Keratinocyte (primary cell): ENCODE measurements around the gene ASCL2. TPM values are rescaled to one million over a fixed set of nuclear protein-coding genes. Genes with fewer than 3 reads are reported as not detected.

Experiments
- DNase-seq: peaks from one replicate; pipeline ENCODE4 v3.0.0-alpha.2; 2011; ENCODE audit warnings: low read depth, missing footprints, low spot score
- FAIRE-seq: peaks from 2 replicates; lab custom pipeline; 2011; peaks lifted over from hg19 to GRCh38; lab: Jason Lieb, UNC
- H2AFZ ChIP-seq: 2 replicates; pipeline ENCODE4 v1.6.0; 2012; ENCODE audit warnings: low read length, control low read depth, inconsistent platforms; ENCODE audit not compliant: control insufficient read depth
- H3K27ac ChIP-seq: 2 replicates; pipeline ENCODE4 v1.5.1; 2011; ENCODE audit warnings: low read length; ENCODE audit not compliant: control insufficient read depth, insufficient read depth
- H3K27me3 ChIP-seq: 3 replicates; pipeline ENCODE4 v1.6.0; 2011; ENCODE audit warnings: low read length; ENCODE audit not compliant: control insufficient read depth, insufficient read depth; ENCODE audit errors: extremely low read depth
- H3K36me3 ChIP-seq, 2 experiments: 2 replicates in 1 of 2; 3 replicates in 1 of 2; pipeline ENCODE4 v1.5.1; 2011; ENCODE audit warnings: low read length in 2 of 2, mild to moderate bottlenecking in 1 of 2; ENCODE audit not compliant: control insufficient read depth in 2 of 2, insufficient read depth in 2 of 2; ENCODE audit errors: extremely low read depth in 1 of 2
- H3K4me1 ChIP-seq: 3 replicates; pipeline ENCODE4 v1.5.1; 2011; ENCODE audit warnings: low read length; ENCODE audit not compliant: control insufficient read depth, insufficient read depth; ENCODE audit errors: extremely low read depth
- H3K4me2 ChIP-seq: 3 replicates; pipeline ENCODE4 v1.6.0; 2011; ENCODE audit warnings: low read depth, low read length; ENCODE audit not compliant: control insufficient read depth, insufficient read depth; ENCODE audit errors: extremely low read depth
- H3K4me3 ChIP-seq, 3 experiments: fragments of 200-600 bp in 1 of 3; sonication (generic) in 1 of 3; 2 replicates in 2 of 3; 3 replicates in 1 of 3; pipeline ENCODE4 v1.5.1; 2011 to 2016; ENCODE audit warnings: low read length in 3 of 3, mild to moderate bottlenecking in 3 of 3, control low read depth in 2 of 3, inconsistent platforms in 1 of 3, low read depth in 1 of 3, mixed read lengths in 1 of 3, mixed run types in 1 of 3, moderate library complexity in 1 of 3; ENCODE audit not compliant: control insufficient read depth in 2 of 3, insufficient read depth in 2 of 3; ENCODE audit errors: extremely low read depth in 1 of 3
- H3K79me2 ChIP-seq: 2 replicates; pipeline ENCODE4 v1.6.0; 2012; ENCODE audit warnings: low read length; ENCODE audit not compliant: control insufficient read depth, insufficient read depth
- H3K9ac ChIP-seq: 3 replicates; pipeline ENCODE4 v1.6.0; 2011; ENCODE audit warnings: low read length; ENCODE audit not compliant: control insufficient read depth, insufficient read depth; ENCODE audit errors: extremely low read depth
- H3K9me1 ChIP-seq: 3 replicates; pipeline ENCODE4 v1.6.0; 2011; ENCODE audit warnings: low read length; ENCODE audit not compliant: control insufficient read depth, insufficient read depth; ENCODE audit errors: extremely low read depth
- H3K9me3 ChIP-seq: 2 replicates; pipeline ENCODE4 v1.5.1; 2012; ENCODE audit warnings: low read depth, low read length; ENCODE audit not compliant: control insufficient read depth
- H4K20me1 ChIP-seq: 3 replicates; pipeline ENCODE4 v1.6.0; 2011; ENCODE audit warnings: low read length; ENCODE audit not compliant: control insufficient read depth, insufficient read depth; ENCODE audit errors: extremely low read depth
- EZH2 ChIP-seq: IDR thresholded peaks from one replicate; pipeline ENCODE4 v1.6.1; 2012; ENCODE audit warnings: inconsistent platforms, mild to moderate bottlenecking, low read length, moderate library complexity
- dilution Hi-C: fragments of 300-500 bp; cut with MboI; formaldehyde crosslinking; loops from one replicate; pipeline ENCODE4 v1.7.0; 2020; ENCODE audit warnings: low sequenced_read_pairs; ENCODE audit not compliant: extremely low pct_ligation_motif_present
- polyA plus RNA-seq, 5 experiments: library from polyadenylated mRNA; depleted of rRNA in 3 of 5; stranded (reverse) in 3 of 5; stranded (forward) in 1 of 5; unstranded in 1 of 5; fragments of >200 nt; gene quantifications; 1 replicate in 1 of 5; 2 replicates in 3 of 5; 3 replicates in 1 of 5; pipeline versions ENCODE4 v1.2.1 to v1.2.3, GENCODE V29; 2011 to 2012; ENCODE audit warnings: missing spikeins in 2 of 5, low read depth in 1 of 5, low replicate concordance in 1 of 5
- TF ChIP-seq, protein P1 (sequence below), 3 experiments: IDR thresholded peaks in 1 of 3; conservative IDR thresholded peaks in 1 of 3; optimal IDR thresholded peaks in 1 of 3; 2 replicates in 2 of 3; 3 replicates in 1 of 3; pipeline versions ENCODE3 to v1.5.1; 2011; ENCODE audit warnings: low read length in 3 of 3, mild to moderate bottlenecking in 3 of 3, moderate library complexity in 2 of 3, control low read depth in 1 of 3, inconsistent platforms in 1 of 3; ENCODE audit not compliant: insufficient read depth in 2 of 3; ENCODE audit errors: extremely low read depth in 1 of 3

The ASCL2 gene
- polyA plus RNA-seq, 1 donor (not counting 4 experiments of a cell fraction or from before 2014, with no cell fraction given): 0.26 TPM

DNA sequence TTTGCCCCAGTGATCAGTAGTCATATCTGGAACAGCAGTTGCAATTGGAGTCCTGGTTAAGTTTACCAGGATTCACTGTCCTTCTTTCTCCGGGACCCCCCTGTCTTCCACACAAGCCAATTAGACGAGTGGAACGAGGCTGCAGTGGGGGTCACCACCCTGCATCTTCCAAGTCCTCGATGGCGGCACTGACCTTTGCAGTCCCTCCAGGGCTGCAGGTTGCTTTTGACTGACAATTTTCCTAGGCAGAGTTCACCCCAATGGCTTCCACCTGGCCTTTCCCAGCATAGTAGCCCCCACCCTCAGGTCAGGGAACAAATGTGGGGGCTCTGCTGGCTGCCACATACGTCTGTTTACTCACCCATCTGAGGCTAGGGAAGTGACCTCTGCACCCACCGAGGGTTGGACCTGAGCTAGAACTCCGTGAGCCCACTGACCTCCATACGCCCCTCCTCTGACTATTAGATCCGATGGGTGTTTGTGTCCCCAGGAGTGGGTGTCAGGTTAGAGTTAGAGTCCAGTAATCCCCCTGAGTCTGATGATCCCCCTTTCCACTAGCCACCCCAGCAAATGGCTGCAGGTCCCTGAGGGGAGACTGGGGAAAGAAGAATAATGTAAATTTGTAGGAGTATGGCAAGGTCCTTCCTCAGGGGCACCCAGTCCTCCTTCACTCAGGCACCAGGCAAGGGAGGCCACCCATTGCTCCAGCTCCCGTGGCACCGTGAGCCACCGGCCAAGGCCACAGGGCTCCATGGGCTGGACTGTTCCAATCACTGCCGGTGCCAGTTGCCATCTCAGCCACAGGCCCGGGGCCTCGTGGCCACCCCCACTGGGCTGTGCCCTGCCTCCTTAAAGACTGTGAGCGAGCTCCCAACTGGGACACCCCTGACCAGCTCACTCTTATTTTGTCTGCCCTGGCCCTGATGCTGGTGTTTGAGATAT, 25.9 kb upstream of the ASCL2 start:
- Histone ChIP-seq H3K36me3 (no peaks in the 10 kb centered on the region), H3K9ac (no peak overlapping the region), H3K27ac (no peak overlapping the region), H3K4me1 (no peaks in the 10 kb centered on the region), H3K4me3 (no peak overlapping the region), H2AFZ (no peak overlapping the region), H3K9me1 (no peaks in the 10 kb centered on the region), H3K27me3 (peaks cover 11% of the 10 kb centered on the region), H3K4me2 (no peak overlapping the region), H3K79me2 (no peaks in the 10 kb centered on the region), H4K20me1 (no peaks in the 10 kb centered on the region), H3K9me3 (no peaks in the 10 kb centered on the region)
- TF ChIP-seq, protein P1, sequence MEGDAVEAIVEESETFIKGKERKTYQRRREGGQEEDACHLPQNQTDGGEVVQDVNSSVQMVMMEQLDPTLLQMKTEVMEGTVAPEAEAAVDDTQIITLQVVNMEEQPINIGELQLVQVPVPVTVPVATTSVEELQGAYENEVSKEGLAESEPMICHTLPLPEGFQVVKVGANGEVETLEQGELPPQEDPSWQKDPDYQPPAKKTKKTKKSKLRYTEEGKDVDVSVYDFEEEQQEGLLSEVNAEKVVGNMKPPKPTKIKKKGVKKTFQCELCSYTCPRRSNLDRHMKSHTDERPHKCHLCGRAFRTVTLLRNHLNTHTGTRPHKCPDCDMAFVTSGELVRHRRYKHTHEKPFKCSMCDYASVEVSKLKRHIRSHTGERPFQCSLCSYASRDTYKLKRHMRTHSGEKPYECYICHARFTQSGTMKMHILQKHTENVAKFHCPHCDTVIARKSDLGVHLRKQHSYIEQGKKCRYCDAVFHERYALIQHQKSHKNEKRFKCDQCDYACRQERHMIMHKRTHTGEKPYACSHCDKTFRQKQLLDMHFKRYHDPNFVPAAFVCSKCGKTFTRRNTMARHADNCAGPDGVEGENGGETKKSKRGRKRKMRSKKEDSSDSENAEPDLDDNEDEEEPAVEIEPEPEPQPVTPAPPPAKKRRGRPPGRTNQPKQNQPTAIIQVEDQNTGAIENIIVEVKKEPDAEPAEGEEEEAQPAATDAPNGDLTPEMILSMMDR (optimal IDR thresholded peaks at IDR 0.05 in 1 of 3, IDR thresholded peaks at IDR 0.05 in 1 of 3, conservative IDR thresholded peaks at IDR 0.05 in 1 of 3; ENCODE audit: extremely low read depth in 1 of 3, insufficient read depth in 2 of 3, low read length in 3 of 3): no peak
- TF ChIP-seq EZH2: no peak
- no peak for DNase-seq
- no peak for FAIRE-seq
- dilution Hi-C loops: no loop called here

DNA sequence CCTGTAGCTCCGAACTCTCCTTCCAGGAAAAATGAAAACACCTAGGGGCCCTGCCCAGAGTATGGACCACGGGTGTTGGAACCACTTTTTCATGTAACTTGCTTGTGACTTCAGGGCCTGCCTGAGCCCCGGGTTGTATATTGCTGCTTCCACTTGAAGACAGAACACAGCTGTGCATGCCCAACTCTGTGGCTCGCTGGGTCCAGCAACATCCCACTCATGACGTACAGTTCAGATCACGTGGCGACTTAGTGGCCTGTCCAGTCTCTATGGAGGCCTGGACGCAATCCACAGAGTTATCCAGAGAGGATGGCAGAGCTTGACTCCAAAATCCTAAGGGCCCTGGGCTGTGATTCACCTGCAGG, 24.5 kb upstream of the ASCL2 start:
- no peak for DNase-seq
- Histone ChIP-seq H3K9me1 (no peaks in the 10 kb centered on the region), H4K20me1 (no peaks in the 10 kb centered on the region), H3K27me3 (peaks cover 17% of the 10 kb centered on the region), H3K9me3 (no peaks in the 10 kb centered on the region), H3K27ac (no peak overlapping the region), H3K4me1 (no peaks in the 10 kb centered on the region), H2AFZ (no peak overlapping the region), H3K36me3 (no peaks in the 10 kb centered on the region), H3K4me3 (no peak overlapping the region), H3K4me2 (no peak overlapping the region), H3K9ac (no peak overlapping the region), H3K79me2 (no peaks in the 10 kb centered on the region)
- FAIRE-seq: no peak
- dilution Hi-C loops: no loop called here
- TF ChIP-seq, protein P1 (optimal IDR thresholded peaks at IDR 0.05 in 1 of 3, IDR thresholded peaks at IDR 0.05 in 1 of 3, conservative IDR thresholded peaks at IDR 0.05 in 1 of 3; ENCODE audit: extremely low read depth in 1 of 3, insufficient read depth in 2 of 3, low read length in 3 of 3): no peak
- no peak for TF ChIP-seq EZH2
